Left lobe of liver (tissue), 2 donors: Measurements from ENCODE around the gene COX5B. TPM values are rescaled to one million over a fixed set of nuclear protein-coding genes. Genes with fewer than 3 reads are reported as not detected.
"Not testable (repeated sequence)": the region's sequence is repeated elsewhere in the genome, so short reads cannot be mapped to it uniquely, and the experiment has no call there.

Source experiments
- ATAC-seq: fragments of 200-7000 bp; cut with Tn5 transposase; one replicate; pipeline ENCODE4 v1.9.1; 2020; ENCODE audit warnings: mild to moderate bottlenecking, moderate library complexity
- DNase-seq: peaks from one replicate; pipeline ENCODE4 v3.0.0-alpha.2; 2020; ENCODE audit warnings: low spot score
- total RNA-seq: library from RNA; stranded (reverse); gene quantifications from one replicate; pipeline ENCODE4 v1.2.1, GENCODE V29; 2021
- donor health status: DM: no; HTN: no; CAD: no; lungs with moderate emphysema.
- donor health status: DM: no; HTN: yes; CAD: no.

Gene COX5B
- total RNA-seq, 1 donor from 2014 or later, result 215 TPM

DNA sequence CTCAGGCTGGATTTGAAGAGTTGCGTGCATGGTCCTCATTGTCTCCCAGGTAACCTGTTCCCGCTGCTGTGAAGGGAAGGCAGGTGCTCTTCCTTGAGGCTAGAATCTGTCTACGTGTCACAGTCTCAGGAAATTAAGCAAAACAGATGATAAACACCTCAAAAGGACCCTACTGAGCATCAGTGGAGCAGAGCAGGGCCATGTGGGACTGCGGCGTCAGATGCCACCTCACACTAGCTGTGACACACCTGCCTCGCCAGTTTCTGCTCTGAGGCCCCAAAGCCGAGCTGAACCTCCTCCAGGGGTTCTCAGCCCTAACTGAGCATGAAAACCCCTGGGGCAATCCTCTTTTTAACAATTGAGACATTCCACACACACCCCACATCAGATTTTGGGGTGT, 25.7 kb downstream of the COX5B start:
- ATAC-seq (no peak), DNase-seq (no peak)

DNA sequence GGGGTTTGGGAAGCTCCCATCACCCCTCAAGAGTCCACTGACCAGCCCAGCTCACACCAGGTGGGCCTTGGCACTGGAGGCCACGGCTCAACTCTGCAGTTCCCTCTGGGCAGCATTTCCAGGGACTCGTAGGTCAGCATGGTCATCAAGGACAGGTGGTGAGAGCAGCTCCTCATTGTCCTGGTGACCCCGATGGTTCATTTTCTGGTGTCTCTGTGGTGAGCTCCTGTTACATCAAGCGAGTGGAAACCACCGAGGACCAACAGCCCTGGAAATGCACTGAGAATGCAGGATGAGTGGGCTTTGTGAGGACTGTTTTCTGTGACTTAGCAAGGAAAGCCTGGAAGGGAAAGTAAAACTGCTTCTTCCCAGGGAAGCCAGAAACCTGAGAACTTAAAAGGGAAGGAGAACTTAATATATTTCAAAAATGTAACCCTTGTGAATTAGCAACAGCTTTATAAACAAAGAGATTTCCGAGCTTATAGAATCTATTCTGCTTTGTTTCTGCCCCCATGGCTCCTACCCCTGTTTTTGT, 26.8 kb downstream of the COX5B start:
- DNase-seq, result peak; percentile 14
- ATAC-seq, result not testable (repeated sequence)

DNA sequence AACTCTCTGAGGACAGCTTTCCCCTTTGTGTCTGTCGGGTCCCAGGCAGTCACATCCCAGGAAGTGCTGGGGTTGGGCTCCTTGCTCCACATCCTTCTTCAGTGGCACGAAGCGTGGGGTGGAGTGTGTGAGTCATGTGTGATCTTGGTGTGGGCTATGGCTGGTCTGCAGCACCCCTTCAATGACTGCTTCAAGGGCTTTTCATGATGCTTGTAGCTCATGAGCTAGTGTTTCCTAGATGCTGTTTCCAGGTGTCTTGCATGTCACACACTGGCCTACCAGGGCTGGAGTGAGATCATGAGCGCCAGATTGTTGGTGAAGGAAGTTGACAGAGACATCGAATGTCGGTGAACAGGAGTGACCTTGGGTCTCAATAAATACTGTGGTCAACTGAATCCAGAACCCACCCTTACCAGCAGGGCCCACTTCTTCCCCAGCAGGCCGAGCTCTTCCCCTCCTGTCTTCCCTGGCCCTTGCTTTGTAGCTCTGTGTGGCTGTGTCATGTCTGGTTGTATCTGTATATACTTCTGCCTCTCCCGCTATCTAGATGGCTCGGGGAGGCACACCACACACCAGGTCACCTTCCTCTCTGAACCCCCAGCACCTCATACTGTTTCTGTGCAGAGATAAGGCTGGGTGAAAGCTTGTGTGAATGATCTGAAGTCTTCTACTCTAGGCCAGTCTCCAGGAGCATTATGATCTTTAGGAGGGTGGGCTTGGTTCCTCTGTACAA, 27.5 kb downstream of the COX5B start:
- DNase-seq, result peak; percentile 26
- no peak for ATAC-seq

DNA sequence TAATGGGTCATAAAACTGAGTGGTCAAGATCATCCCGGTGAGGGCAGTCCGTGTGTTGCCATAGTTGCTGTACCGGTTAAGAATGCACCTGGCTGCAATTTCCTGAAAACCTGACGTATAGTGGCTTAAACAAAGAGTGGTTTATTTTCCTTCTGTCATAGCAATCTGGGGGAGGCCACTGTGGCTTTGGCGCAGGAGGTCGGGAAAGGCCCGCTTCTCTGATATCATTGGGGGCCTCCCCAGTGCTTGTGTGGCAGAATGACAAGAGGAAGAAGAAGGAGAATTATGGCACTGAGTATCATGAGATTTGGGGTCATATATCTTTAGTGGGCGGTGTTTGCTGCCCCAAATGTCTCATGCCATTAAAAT, 28.0 kb downstream of the COX5B start:
- DNase-seq (peak; percentile 12), ATAC-seq (no peak)

DNA sequence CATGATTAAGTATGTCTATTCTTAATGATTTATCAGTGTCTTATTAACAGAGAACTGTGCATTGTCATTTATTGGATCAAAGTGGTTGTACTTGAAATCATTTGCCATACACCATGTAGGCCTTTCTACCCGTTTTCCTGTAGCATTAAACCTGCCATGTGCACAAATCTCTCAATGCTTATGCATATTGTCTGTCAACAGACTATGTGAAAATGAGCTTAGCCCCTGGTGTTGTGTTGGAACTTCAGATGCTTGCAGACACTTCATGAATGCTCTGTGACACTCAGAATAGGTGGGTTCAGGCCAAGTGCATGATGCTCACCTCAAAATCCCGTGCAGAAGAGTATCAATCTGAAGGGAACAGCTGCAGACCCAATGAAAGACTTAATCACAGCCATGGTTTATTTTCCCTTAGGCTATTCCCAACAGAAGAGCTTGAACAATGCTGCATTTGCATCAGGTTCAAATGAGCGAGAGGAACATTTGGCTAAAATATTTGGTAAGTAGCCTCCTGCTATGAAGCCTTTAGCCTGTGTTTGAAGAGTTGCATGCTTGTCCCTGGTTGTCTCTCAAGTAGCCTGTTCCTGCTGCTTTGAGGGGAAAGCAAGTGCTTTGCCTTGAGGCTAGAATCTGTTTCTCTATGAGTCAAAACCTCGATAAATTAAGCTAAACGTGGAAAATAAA, 29.7 kb downstream of the COX5B start:
- DNase-seq (no peak), ATAC-seq (no peak)

DNA sequence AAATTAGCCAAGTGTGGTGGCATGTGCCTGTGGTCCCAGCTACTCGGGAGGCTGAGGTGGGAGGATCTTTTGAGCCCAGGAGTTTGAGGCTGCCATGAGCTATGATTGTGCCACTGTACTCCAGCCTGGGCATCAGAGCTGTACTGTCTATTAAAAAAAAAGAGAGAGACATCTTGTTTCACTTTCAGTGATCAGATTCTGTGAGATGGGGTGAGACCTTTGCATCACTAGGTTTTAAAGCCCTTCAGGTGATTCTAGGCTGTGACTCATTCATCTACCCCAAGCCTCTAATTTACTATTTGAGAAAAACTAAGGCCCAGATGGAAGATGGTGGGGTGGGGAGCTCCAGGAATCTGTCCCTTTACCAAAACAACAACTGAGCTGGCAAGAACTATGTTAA, 30.8 kb downstream of the COX5B start:
- DNase-seq (no peak), ATAC-seq (no peak)

DNA sequence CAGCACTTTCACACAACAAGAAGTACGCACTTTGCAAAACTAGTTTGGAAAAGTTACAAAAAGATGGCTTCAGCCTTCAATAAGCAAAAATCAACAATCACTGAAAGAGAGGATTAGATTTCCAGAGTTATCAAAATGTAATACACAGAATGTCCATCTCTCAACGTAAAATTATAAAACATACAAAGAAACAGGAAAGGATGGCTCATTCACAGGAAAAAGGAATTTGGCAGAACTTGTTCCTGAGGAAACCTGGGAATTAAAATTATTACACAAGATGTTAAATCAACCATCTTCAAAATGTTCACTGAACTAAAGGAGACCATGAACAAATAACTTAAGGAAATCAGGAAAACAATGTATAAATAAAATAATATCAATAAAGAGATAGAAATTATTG, 31.6 kb downstream of the COX5B start:
- DNase-seq (no peak), ATAC-seq (no peak)

DNA sequence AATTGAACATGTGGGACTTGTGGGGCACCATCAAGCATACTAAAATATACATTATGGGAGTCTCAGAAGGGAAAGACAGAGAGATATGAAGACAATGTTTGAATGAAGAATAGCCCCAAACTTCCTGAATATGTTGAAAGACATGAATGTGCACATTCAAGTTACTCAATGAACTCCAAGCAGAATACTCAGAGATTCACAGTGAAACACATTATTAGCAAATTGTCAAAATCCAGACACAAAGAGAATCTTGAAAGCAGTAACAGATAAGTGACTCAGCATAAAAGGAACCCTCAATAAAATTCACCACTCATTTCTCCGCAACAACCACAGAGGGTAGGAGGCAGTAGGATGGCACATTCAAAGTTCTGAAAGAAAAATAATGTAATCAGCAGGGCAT, 32.4 kb downstream of the COX5B start:
- no peak for ATAC-seq
- no peak for DNase-seq

DNA sequence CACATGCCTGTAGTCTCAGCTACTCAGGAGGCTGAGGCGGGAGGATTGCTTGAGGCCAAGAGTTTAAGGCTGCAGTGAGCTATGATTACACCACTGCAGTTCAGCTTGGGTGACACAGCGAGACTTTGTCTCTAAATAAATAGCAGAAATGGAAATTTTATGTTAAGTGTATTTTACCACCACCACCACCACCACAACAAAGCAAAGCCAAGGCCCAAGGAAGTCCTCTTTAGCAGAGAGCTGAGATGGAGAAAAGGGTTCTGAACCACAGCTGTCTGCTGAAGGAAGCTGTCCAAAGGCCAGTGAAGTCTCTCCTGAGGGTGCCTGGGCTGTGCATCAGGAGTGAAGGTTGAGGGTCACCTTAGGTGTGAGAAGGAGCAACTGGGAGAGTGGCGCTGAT, 41.4 kb downstream of the COX5B start:
- not testable (repeated sequence) for DNase-seq

DNA sequence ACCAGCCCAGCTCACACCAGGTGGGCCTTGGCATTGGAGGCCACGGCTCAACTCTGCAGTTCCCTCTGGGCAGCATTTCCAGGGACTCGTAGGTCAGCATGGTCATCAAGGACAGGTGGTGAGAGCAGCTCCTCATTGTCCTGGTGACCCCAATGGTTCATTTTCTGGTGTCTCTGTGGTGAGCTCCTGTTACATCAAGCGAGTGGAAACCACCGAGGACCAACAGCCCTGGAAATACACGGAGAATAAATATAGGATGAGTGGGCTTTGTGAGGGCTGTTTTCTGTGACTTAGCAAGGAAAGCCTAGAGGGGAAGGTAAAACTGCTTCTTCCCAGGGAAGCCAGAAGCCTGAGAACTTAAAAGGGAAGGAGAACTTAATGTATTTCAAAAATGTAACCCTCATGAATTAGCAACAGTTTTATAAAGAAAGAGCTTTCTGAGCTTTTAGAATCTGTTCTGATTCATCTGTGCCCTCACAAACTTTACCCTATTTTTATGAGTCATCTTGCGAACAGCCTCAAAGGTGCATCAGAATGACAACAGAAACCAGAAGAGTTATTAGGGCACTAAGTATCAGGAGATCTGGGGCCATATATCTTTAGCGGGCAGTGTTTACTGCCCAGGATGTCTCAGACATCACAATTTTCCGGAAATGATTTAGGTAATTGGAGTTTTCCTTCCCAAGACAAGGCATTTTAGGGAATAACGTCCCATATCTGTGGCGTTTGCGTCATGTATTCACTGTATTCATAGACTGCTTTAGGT, 42.4 kb downstream of the COX5B start:
- no peak for ATAC-seq
- peak; percentile 2 for DNase-seq

More for the DNA sequence above, 41.4 kb downstream of the COX5B start:
- not testable (repeated sequence) for ATAC-seq

DNA sequence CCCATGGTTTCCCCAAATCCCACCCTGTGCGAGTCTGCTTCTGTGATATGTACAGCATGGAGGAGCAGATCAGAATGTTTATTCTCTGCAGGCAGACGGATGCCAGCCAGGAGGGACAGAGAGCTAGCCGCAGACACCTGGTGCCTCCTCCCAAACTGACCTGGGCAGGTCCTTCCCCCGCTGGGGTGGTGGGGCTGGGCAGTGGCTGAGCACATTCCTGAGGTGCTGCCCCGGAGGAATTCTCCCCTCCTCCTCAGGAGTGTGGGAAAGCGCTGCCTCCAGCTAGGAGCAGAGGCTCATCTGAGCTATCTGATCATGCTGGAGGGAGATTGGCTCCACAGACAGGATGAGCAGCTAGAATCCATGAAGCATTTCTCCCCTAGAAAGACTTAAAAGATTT, 45.3 kb downstream of the COX5B start:
- ATAC-seq (no peak), DNase-seq (no peak)

DNA sequence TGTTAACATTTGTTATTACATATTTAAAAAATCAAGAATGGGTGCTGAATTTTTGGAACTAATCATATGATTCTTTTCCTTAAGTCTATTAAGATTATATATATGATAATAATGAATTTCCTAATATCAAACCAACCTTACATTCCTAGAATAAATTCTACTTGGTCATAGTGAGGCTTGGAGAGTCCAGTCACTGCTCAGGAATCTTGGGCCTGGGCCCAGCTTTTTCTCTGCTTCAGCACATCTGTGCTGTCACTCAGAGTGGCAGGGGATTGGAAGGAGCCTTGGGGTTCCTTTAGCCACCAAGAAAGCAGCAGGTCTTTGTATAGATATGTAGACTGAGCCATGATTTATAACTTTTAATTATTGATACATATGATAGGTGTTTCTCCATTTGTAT, 47.6 kb downstream of the COX5B start:
- DNase-seq, result peak; percentile 6
- no peak for ATAC-seq

DNA sequence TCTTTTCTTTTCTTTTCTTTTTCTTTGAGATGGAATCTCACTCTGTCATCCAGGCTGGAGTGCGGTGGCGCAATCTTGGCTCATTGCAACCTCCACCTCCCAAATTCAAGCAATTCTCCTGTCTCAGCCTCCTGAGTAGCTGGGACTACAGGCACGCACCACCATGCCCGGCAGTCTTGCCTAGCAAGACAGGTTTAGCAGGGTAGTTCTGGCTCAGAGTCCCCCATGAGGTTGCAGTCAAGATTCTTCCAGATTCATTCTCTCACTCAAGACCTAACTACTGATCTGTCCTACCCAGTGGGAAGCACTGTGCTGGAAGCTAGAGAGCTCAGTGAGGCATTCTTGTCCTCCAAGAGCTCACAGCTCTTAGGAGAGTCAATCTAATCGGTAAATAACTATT, 49.9 kb downstream of the COX5B start:
- ATAC-seq (no peak), DNase-seq (peak; percentile 12)

DNA sequence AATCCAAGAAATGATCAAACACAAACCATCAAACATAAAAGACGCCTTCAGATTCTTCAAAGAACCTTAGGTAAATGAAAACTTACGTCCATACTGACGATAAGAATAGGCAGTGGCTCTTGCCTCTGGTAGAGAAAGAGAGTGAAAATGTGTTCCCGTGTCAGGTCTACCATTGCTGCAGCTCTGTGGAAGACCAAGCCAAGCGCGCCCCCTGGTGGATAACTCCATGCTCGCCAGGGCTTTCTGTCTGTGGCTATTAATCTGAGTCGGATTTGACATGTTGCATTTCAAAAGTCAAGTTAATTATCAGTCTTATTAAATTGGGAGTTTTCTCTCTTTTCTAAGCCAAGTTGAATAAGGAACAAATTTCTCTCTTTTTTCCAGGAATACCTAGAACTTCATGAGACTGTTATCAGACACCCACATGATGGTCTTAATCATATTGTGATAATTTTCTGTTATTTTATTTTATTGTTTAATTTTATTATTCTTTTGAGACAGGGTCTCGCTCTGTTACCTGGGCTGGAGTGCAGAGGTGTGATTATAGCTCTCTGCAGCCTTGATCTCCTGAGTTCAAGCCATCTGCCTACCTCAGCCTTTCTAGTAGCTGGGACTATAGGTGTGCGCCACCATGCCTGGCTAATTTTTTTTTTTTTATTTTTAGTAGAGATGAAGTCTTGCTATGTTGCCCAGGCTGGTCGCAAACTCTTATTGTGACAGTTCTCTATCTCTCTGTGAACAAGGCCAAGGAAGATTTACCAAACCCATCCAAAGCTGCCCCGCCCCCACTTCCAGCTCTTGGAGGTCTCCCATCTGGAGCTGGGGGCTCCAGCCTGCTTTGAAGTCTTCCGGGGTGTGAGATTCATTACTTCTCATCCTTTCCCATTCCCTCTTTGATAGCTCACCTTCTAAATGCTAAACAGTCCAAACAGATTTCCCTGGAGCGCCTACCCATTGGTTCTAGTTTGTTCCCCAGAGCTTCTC, 51.7 kb downstream of the COX5B start:
- peak; percentile 89 for DNase-seq
- ATAC-seq, result peak; percentile 100

Other genes with a start within 250 kb of the COX5B start
- gene ANKRD36B, start 56.2 kb upstream of the COX5B start, total RNA-seq, result 2.2 TPM
- 38.9 TPM for gene ACTR1B, start 18.0 kb downstream of the COX5B start, total RNA-seq
- gene C2orf92, start 23.7 kb downstream of the COX5B start, total RNA-seq, result 11.7 TPM
- gene ZAP70, start 67.5 kb downstream of the COX5B start, total RNA-seq, result 1.5 TPM